ENCODE data around the gene KLHL29.

- TF ChIP-seq CTCF (IDR thresholded peaks at IDR 0.05) = no peak
- no peak for TF ChIP-seq POLR2A (IDR thresholded peaks at IDR 0.05)
These were observed 239.9 kb downstream of the KLHL29 start for GRCh38 chr2:23624915-23625314.
